Osteocyte (in vitro differentiated cells): ENCODE measurements around the gene CD52. TPM values are rescaled to one million over a fixed set of nuclear protein-coding genes. Genes with fewer than 3 reads are reported as not detected.

Source experiments
- DNase-seq: peaks from one replicate; pipeline ENCODE4 v3.0.0; 2021; ENCODE audit warnings: mixed read lengths; ENCODE audit not compliant: unreplicated experiment; ENCODE audit errors: extremely low spot score
- H3K27ac Mint-ChIP-seq: one replicate; pipeline ENCODE4 v1.8.0; 2021; ENCODE audit warnings: mild to moderate bottlenecking, mixed read lengths; ENCODE audit not compliant: unreplicated experiment
- H3K27me3 Mint-ChIP-seq: one replicate; pipeline ENCODE4 v1.8.0; 2021; ENCODE audit warnings: mixed read lengths; ENCODE audit not compliant: unreplicated experiment
- H3K36me3 Mint-ChIP-seq: one replicate; pipeline ENCODE4 v1.8.0; 2021; ENCODE audit warnings: mixed read lengths; ENCODE audit not compliant: unreplicated experiment
- H3K4me1 Mint-ChIP-seq: one replicate; pipeline ENCODE4 v1.8.0; 2021; ENCODE audit warnings: mixed read lengths; ENCODE audit not compliant: unreplicated experiment
- H3K4me3 Mint-ChIP-seq: one replicate; pipeline ENCODE4 v1.8.0; 2021; ENCODE audit warnings: mild to moderate bottlenecking, moderate library complexity, mixed read lengths; ENCODE audit not compliant: unreplicated experiment
- H3K9me3 Mint-ChIP-seq: one replicate; pipeline ENCODE4 v1.8.0; 2021; ENCODE audit warnings: mixed read lengths; ENCODE audit not compliant: unreplicated experiment
- CTCF ChIP-seq: fragments of 200-600 bp; sonication (generic); IDR thresholded peaks from 2 replicates; pipeline ENCODE4 v1.5.0; 2021; ENCODE audit warnings: antibody characterized with exemption, mild to moderate bottlenecking, moderate library complexity
- total RNA-seq: library from RNA; stranded (reverse); gene quantifications from 2 replicates; pipeline ENCODE4 v1.2.1, GENCODE V29; 2021

CD52 gene
- total RNA-seq, 1 donor from 2014 or later, result not detected

- Mint-ChIP-seq H3K27me3 (peaks cover 45% of the 10 kb centered on the region), H3K4me3 (no peak overlapping the region), H3K4me1 (peaks cover 3% of the 10 kb centered on the region), H3K9me3 (no peaks in the 10 kb centered on the region), H3K27ac (no peak overlapping the region), H3K36me3 (no peaks in the 10 kb centered on the region)
- no peak for TF ChIP-seq CTCF
- no peak for DNase-seq
Observed at GRCh38 chr1:26362331-26362730, 44.6 kb downstream of the CD52 start.

GRCh38 chr1:26363549-26364448 is 46.0 kb downstream of the CD52 start:
- Mint-ChIP-seq H3K36me3 (no peaks in the 10 kb centered on the region), H3K9me3 (no peaks in the 10 kb centered on the region), H3K27ac (no peak overlapping the region), H3K27me3 (peaks cover 35% of the 10 kb centered on the region), H3K4me1 (peaks cover 3% of the 10 kb centered on the region), H3K4me3 (no peak overlapping the region)
- TF ChIP-seq CTCF, result peak; percentile 96
- DNase-seq, result peak; percentile 93

GRCh38 chr1:26364956-26365355 is 47.2 kb downstream of the CD52 start:
- Mint-ChIP-seq H3K9me3 (no peaks in the 10 kb centered on the region), H3K27me3 (peaks cover 25% of the 10 kb centered on the region), H3K4me1 (peaks cover 3% of the 10 kb centered on the region), H3K27ac (no peak overlapping the region), H3K4me3 (no peak overlapping the region), H3K36me3 (no peaks in the 10 kb centered on the region)
- no peak for DNase-seq
- no peak for TF ChIP-seq CTCF

GRCh38 chr1:26367441-26367840 is 49.7 kb downstream of the CD52 start:
- H3K27me3 Mint-ChIP-seq, result peaks cover 7% of the 10 kb centered on the region
- no peak overlapping the region for H3K27ac Mint-ChIP-seq
- no peak overlapping the region for H3K4me3 Mint-ChIP-seq
- no peaks in the 10 kb centered on the region for H3K9me3 Mint-ChIP-seq
- TF ChIP-seq CTCF, result no peak
- no peaks in the 10 kb centered on the region for H3K36me3 Mint-ChIP-seq
- no peak for DNase-seq
- peaks cover 3% of the 10 kb centered on the region for H3K4me1 Mint-ChIP-seq

- H3K36me3 Mint-ChIP-seq, result no peaks in the 10 kb centered on the region
- DNase-seq, result no peak
- H3K4me1 Mint-ChIP-seq, result peaks cover 3% of the 10 kb centered on the region
- no peaks in the 10 kb centered on the region for H3K9me3 Mint-ChIP-seq
- no peak for TF ChIP-seq CTCF
- H3K27me3 Mint-ChIP-seq, result peaks cover 7% of the 10 kb centered on the region
- H3K27ac Mint-ChIP-seq, result no peak overlapping the region
- H3K4me3 Mint-ChIP-seq, result no peak overlapping the region
Observed at GRCh38 chr1:26368006-26368405, 50.2 kb downstream of the CD52 start.
